ENCODE results near the gene IFT80. TPM values are rescaled to one million over a fixed set of nuclear protein-coding genes. Genes with fewer than 3 reads are reported as not detected.

IFT80 gene
- total and polyA plus RNA-seq, 2 donors (not counting 3 experiments of a cell fraction or from before 2014, with no cell fraction given): 7.3 to 22.5 TPM

DNA sequence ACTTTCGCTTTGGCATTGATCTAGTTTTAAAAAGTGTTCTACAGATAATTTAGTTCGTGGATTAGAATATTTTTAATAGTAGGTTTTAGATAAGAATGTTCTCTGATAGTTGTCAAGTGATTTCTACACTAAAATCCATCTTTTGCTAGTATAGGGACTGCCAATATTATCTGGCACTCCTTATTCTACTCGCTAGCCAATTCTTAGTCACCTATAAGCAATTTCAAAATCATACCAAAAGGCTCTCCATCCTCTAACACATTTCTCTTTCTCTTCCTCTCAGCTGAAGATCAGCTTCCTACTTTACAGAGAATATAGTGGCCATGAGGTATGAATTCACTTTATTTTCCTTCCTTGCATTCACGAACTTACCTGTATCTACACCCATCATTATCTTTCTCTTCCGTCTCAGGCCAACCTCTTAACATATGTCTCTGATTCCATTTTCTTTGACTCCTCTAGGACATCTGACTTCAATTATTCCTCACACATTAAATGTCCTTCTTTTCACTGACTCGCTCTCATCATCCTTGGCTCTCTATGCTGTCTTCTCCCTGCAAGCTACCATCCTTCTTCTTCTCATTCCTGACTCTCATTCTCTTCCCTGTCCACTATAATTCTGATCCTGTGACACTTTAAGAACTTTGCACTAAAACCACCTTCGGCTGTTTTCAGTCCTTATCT is 138.3 kb downstream of the IFT80 start:
- H3K36me3 ChIP-seq (ENCODE audit: control insufficient read depth in 2 of 2, extremely low read depth in 1 of 2, insufficient read depth in 2 of 2, low read length in 2 of 2): no peaks in the 10 kb centered on the region
- DNase-seq (ENCODE audit: low read depth, low spot score) (no peak), FAIRE-seq (no peak)
- ChIA-PET POLR2A (no interaction called here), CTCF (interaction anchor here (1.3 kb wide), 1 partner anchor 10 kb away, joined by 4 read pairs; no protein-coding TSS in a partner anchor)
- H3K4me2 ChIP-seq (ENCODE audit: insufficient read depth, low read length): no peak overlapping the region
- H3K4me1 ChIP-seq (ENCODE audit: control insufficient read depth, extremely low read depth, insufficient read depth, low read length): no peaks in the 10 kb centered on the region
- intact Hi-C loops (cut with micrococcal nuclease): no loop called here
- no peak overlapping the region for H2AFZ ChIP-seq (ENCODE audit: low read depth, low read length)
- no peaks in the 10 kb centered on the region for H3K9me1 ChIP-seq (replicated peaks; ENCODE audit: control insufficient read depth, extremely low read depth, insufficient read depth, low read length)
- no peaks in the 10 kb centered on the region for H4K20me1 ChIP-seq (replicated peaks; ENCODE audit: control insufficient read depth, extremely low read depth, insufficient read depth, low read length)
- no peaks in the 10 kb centered on the region for H3K27me3 ChIP-seq (ENCODE audit: control insufficient read depth in 2 of 2, insufficient read depth in 2 of 2, low read length in 2 of 2)
- dilution Hi-C loops (cut with MboI; ENCODE audit: extremely low pct_ligation_motif_present, low sequenced_read_pairs): no loop called here
- no peak overlapping the region for H3K27ac ChIP-seq (ENCODE audit: insufficient read depth, low read depth, low read length)
- no peak overlapping the region for H3K9ac ChIP-seq (replicated peaks; ENCODE audit: extremely low read depth, insufficient read depth, low read length)
- no peaks in the 10 kb centered on the region for H3K79me2 ChIP-seq (ENCODE audit: control insufficient read depth, insufficient read depth, low read length)
- TF ChIP-seq, protein P1, sequence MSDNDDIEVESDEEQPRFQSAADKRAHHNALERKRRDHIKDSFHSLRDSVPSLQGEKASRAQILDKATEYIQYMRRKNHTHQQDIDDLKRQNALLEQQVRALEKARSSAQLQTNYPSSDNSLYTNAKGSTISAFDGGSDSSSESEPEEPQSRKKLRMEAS (IDR thresholded peaks at IDR 0.05; ENCODE audit: insufficient read depth, insufficient read length): no peak
- TF ChIP-seq, protein P2, sequence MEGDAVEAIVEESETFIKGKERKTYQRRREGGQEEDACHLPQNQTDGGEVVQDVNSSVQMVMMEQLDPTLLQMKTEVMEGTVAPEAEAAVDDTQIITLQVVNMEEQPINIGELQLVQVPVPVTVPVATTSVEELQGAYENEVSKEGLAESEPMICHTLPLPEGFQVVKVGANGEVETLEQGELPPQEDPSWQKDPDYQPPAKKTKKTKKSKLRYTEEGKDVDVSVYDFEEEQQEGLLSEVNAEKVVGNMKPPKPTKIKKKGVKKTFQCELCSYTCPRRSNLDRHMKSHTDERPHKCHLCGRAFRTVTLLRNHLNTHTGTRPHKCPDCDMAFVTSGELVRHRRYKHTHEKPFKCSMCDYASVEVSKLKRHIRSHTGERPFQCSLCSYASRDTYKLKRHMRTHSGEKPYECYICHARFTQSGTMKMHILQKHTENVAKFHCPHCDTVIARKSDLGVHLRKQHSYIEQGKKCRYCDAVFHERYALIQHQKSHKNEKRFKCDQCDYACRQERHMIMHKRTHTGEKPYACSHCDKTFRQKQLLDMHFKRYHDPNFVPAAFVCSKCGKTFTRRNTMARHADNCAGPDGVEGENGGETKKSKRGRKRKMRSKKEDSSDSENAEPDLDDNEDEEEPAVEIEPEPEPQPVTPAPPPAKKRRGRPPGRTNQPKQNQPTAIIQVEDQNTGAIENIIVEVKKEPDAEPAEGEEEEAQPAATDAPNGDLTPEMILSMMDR (IDR thresholded peaks at IDR 0.05; ENCODE audit: extremely low read depth in 1 of 2, insufficient read depth in 1 of 2, low read depth in 1 of 2, low read length in 2 of 2): no peak
- TF ChIP-seq JUN (IDR thresholded peaks at IDR 0.05; ENCODE audit: borderline replicate concordance, insufficient read depth, insufficient read length, low read depth) (no peak), POLR2AphosphoS5 (IDR thresholded peaks at IDR 0.05; ENCODE audit: insufficient read depth, low read depth, low read length) (no peak), EZH2 (IDR thresholded peaks at IDR 0.05; ENCODE audit: borderline replicate concordance, low read depth, low read length, severe bottlenecking) (no peak), POLR2A (IDR thresholded peaks at IDR 0.05; ENCODE audit: low read depth, low read length) (no peak), GATA2 (IDR thresholded peaks at IDR 0.05; ENCODE audit: insufficient read depth, insufficient read length, low read depth, low read length) (no peak), FOS (IDR thresholded peaks at IDR 0.05; ENCODE audit: borderline replicate concordance, insufficient read depth, low read length) (no peak), MYC (IDR thresholded peaks at IDR 0.05; ENCODE audit: low read depth, low read length) (no peak)
- no TSS peak for BruUV-seq (replicated peaks)
- H3K4me3 ChIP-seq (replicated peaks in 1 of 3; ENCODE audit: insufficient read depth in 1 of 3, low read depth in 1 of 3, low read length in 3 of 3): no peak overlapping the region
- no peaks in the 10 kb centered on the region for H3K9me3 ChIP-seq (replicated peaks; ENCODE audit: control insufficient read depth, insufficient read depth, low read length)

Measured in endothelial cell of umbilical vein (primary cell).